Neural cell (in vitro differentiated cells): Measurements from ENCODE around the gene PTK7. TPM values are rescaled to one million over a fixed set of nuclear protein-coding genes. Genes with fewer than 3 reads are reported as not detected.

Source experiments
- H2AFZ ChIP-seq: fragments of 200-600, 300-800 bp; sonication (generic), shearing (Covaris generic); 2 replicates; pipeline ENCODE4 v1.6.0; 2014; ENCODE audit warnings: low read depth, mild to moderate bottlenecking, antibody characterized with exemption, low read length, moderate library complexity
- H3F3A ChIP-seq: fragments of 200-600 bp; shearing (Covaris generic); 2 replicates; pipeline ENCODE4 v1.6.1; 2016; ENCODE audit warnings: mild to moderate bottlenecking, moderate library complexity, mixed read lengths, antibody characterized with exemption, low read length; ENCODE audit not compliant: insufficient read depth, poor library complexity, severe bottlenecking
- H3K27ac ChIP-seq: fragments of 200-600, 300-800 bp; sonication (generic), shearing (Covaris generic); 2 replicates; pipeline ENCODE4 v1.5.1; 2014; ENCODE audit warnings: mild to moderate bottlenecking, low read length, moderate library complexity
- H3K27me3 ChIP-seq: fragments of 300-800, 200-600 bp; sonication (generic), shearing (Covaris generic); 2 replicates; pipeline ENCODE4 v1.6.0; 2014; ENCODE audit warnings: mild to moderate bottlenecking, low read depth, low read length, moderate library complexity; ENCODE audit not compliant: insufficient read depth
- H3K36me3 ChIP-seq: fragments of 300-800, 200-600 bp; sonication (generic), shearing (Covaris generic); 2 replicates; pipeline ENCODE4 v1.5.1; 2014; ENCODE audit warnings: mild to moderate bottlenecking, antibody characterized with exemption, low read length, moderate library complexity; ENCODE audit not compliant: insufficient read depth
- H3K4me2 ChIP-seq: fragments of 300-800, 200-600 bp; sonication (generic), shearing (Covaris generic); 2 replicates; pipeline ENCODE4 v1.6.0; 2014; ENCODE audit warnings: mild to moderate bottlenecking, low read length
- H3K4me3 ChIP-seq: fragments of 300-800, 200-600 bp; sonication (generic), shearing (Covaris generic); 2 replicates; pipeline ENCODE4 v1.5.1; 2014; ENCODE audit warnings: mild to moderate bottlenecking, low read length, moderate library complexity
- H3K79me2 ChIP-seq: fragments of 200-600 bp; shearing (Covaris generic); replicated peaks from 2 replicates; pipeline ENCODE4 v1.6.0; 2014; ENCODE audit warnings: mild to moderate bottlenecking, low read length, moderate library complexity; ENCODE audit not compliant: insufficient read depth
- H3K9ac ChIP-seq: fragments of 300-800, 200-600 bp; sonication (generic), shearing (Covaris generic); 2 replicates; pipeline ENCODE4 v1.6.1; 2016; ENCODE audit warnings: mild to moderate bottlenecking, low read length, mixed read lengths
- H3K9me2 ChIP-seq: fragments of 200-600 bp; shearing (Covaris generic); 2 replicates; pipeline ENCODE4 v1.6.1; 2016; ENCODE audit warnings: mild to moderate bottlenecking, low read length, mixed read lengths; ENCODE audit not compliant: insufficient read depth
- H3K9me3 ChIP-seq: fragments of 200-600, 300-800 bp; sonication (generic), shearing (Covaris generic); 2 replicates; pipeline ENCODE4 v1.6.1; 2016; ENCODE audit warnings: mild to moderate bottlenecking, mixed run types, low read length, moderate library complexity, mixed read lengths
- H4K20me1 ChIP-seq: fragments of 200-600 bp; shearing (Covaris generic); 2 replicates; pipeline ENCODE4 v1.6.1; 2016; ENCODE audit warnings: mild to moderate bottlenecking, mixed run types; ENCODE audit not compliant: insufficient read depth
- CTCF ChIP-seq: fragments of 450-650 bp; IDR thresholded peaks from 2 replicates; pipeline ENCODE4 v1.5.1; 2014; ENCODE audit warnings: antibody characterized with exemption, mild to moderate bottlenecking, moderate library complexity; ENCODE audit not compliant: poor library complexity, severe bottlenecking
- EP300 ChIP-seq: fragments of 450-650 bp; conservative IDR thresholded peaks from 2 replicates; pipeline ENCODE4 v1.6.1; 2014; ENCODE audit warnings: antibody characterized with exemption, mild to moderate bottlenecking, moderate library complexity; ENCODE audit not compliant: poor library complexity, severe bottlenecking
- EZH2 ChIP-seq: fragments of 200-600, 300-800 bp; shearing (Covaris generic), sonication (generic); IDR thresholded peaks from 2 replicates; pipeline ENCODE4 v1.6.1; 2014; ENCODE audit warnings: antibody characterized with exemption, low read length, borderline replicate concordance, mild to moderate bottlenecking; ENCODE audit not compliant: insufficient read depth, poor library complexity, severe bottlenecking
- MXI1 ChIP-seq: fragments of 450-650 bp; conservative IDR thresholded peaks from 2 replicates; pipeline ENCODE4 v1.6.1; 2014; ENCODE audit warnings: antibody characterized with exemption, mild to moderate bottlenecking; ENCODE audit not compliant: poor library complexity, severe bottlenecking
- POLR2AphosphoS5 ChIP-seq: IDR thresholded peaks from 2 replicates; pipeline ENCODE4 v1.6.1; 2012
- RAD21 ChIP-seq: fragments of 450-650 bp; conservative IDR thresholded peaks from 2 replicates; pipeline ENCODE4 v1.6.1; 2014; ENCODE audit warnings: antibody characterized with exemption, mild to moderate bottlenecking, moderate library complexity
- SMC3 ChIP-seq: fragments of 450-650 bp; conservative IDR thresholded peaks from 2 replicates; pipeline ENCODE4 v1.6.1; 2014; ENCODE audit warnings: antibody characterized with exemption, mild to moderate bottlenecking, moderate library complexity; ENCODE audit not compliant: poor library complexity
- TAF1 ChIP-seq: IDR thresholded peaks from 2 replicates; pipeline ENCODE4 v1.6.1; 2012; ENCODE audit warnings: low read depth
- polyA plus RNA-seq: library from polyadenylated mRNA; depleted of rRNA; stranded (reverse); fragments of >200 nt; gene quantifications from 2 replicates; pipeline ENCODE4 v1.2.3, GENCODE V29; 2014
- TF ChIP-seq, protein P1 (sequence below): IDR thresholded peaks from 2 replicates; pipeline ENCODE4 v1.6.1; 2012; ENCODE audit warnings: borderline replicate concordance

PTK7 gene
- polyA plus RNA-seq, 1 donor from 2014 or later = 32.5 TPM

DNA sequence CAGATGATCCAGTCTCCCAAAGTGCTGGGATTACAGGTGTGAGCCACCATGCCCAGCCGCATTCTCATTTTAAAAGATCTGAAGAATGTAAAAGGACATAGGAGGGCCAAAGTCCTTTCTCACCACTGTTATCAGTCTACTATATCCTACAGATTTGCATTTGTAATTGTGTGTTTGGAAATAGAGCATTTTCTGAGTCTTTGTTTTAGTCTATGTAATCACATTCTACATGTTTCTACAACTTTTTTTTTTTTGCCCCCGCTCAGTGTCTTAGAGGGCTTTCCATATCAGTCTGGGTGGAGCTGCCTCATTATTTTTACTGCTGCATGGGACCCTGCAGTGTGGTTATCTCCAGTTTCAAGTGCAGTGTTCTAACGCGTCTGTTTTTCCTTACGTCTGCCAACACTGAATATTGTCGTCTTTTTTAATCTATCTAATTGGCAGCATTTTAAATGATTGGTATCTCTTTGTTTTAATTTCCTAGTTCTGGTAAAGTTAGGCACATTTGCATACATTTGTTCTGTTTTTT lies 113.7 kb downstream of the PTK7 start:
- Histone ChIP-seq H2AFZ (no peak overlapping the region), H3K27ac (no peak overlapping the region), H3F3A (no peaks in the 10 kb centered on the region), H3K9ac (no peak overlapping the region), H3K4me2 (no peak overlapping the region), H3K4me3 (no peak overlapping the region), H3K79me2 (no peaks in the 10 kb centered on the region), H4K20me1 (no peaks in the 10 kb centered on the region), H3K9me2 (no peaks in the 10 kb centered on the region), H3K36me3 (peaks cover 6% of the 10 kb centered on the region), H3K27me3 (no peaks in the 10 kb centered on the region), H3K9me3 (no peaks in the 10 kb centered on the region)
- TF ChIP-seq, protein P1, sequence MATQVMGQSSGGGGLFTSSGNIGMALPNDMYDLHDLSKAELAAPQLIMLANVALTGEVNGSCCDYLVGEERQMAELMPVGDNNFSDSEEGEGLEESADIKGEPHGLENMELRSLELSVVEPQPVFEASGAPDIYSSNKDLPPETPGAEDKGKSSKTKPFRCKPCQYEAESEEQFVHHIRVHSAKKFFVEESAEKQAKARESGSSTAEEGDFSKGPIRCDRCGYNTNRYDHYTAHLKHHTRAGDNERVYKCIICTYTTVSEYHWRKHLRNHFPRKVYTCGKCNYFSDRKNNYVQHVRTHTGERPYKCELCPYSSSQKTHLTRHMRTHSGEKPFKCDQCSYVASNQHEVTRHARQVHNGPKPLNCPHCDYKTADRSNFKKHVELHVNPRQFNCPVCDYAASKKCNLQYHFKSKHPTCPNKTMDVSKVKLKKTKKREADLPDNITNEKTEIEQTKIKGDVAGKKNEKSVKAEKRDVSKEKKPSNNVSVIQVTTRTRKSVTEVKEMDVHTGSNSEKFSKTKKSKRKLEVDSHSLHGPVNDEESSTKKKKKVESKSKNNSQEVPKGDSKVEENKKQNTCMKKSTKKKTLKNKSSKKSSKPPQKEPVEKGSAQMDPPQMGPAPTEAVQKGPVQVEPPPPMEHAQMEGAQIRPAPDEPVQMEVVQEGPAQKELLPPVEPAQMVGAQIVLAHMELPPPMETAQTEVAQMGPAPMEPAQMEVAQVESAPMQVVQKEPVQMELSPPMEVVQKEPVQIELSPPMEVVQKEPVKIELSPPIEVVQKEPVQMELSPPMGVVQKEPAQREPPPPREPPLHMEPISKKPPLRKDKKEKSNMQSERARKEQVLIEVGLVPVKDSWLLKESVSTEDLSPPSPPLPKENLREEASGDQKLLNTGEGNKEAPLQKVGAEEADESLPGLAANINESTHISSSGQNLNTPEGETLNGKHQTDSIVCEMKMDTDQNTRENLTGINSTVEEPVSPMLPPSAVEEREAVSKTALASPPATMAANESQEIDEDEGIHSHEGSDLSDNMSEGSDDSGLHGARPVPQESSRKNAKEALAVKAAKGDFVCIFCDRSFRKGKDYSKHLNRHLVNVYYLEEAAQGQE = no peak
- TF ChIP-seq MXI1 = no peak
- no peak for TF ChIP-seq TAF1
- TF ChIP-seq EZH2 = no peak
- TF ChIP-seq CTCF = no peak
- no peak for TF ChIP-seq SMC3

DNA sequence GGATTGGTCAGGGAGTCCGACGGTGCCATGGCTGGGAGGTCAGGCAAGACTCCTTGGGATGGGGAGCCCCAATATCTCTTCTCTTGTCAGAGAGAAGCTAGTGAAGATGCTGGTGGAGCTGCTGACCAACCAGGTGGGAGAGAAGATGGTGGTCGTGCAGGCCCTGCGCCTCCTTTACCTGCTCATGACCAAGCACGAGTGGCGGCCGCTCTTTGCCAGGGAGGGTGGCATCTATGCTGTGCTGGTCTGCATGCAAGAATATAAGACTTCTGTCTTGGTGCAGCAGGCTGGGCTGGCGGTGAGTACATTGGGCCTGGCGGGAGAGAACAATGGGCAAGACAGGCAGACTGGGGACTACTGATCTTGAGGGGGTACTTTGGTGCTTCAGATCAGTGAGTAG lies 116.8 kb downstream of the PTK7 start:
- Histone ChIP-seq H3K27me3 (no peaks in the 10 kb centered on the region), H3K36me3 (no peaks in the 10 kb centered on the region), H3K4me2 (no peak overlapping the region), H3K9me2 (no peaks in the 10 kb centered on the region), H2AFZ (no peak overlapping the region), H3K9ac (no peak overlapping the region), H3K79me2 (no peaks in the 10 kb centered on the region), H3K4me3 (no peak overlapping the region), H3K27ac (no peak overlapping the region), H3K9me3 (no peaks in the 10 kb centered on the region), H4K20me1 (no peaks in the 10 kb centered on the region), H3F3A (no peaks in the 10 kb centered on the region)
- no peak for TF ChIP-seq SMC3
- TF ChIP-seq EP300 = no peak
- TF ChIP-seq CTCF = no peak
- no peak for TF ChIP-seq POLR2AphosphoS5
- TF ChIP-seq TAF1 = no peak
- TF ChIP-seq EZH2 = no peak
- TF ChIP-seq RAD21 = no peak
- TF ChIP-seq MXI1 = no peak
- TF ChIP-seq, protein P1 = no peak
